HCT116 (cell line): ENCODE measurements around the gene ESYT3. TPM values are rescaled to one million over a fixed set of nuclear protein-coding genes. Genes with fewer than 3 reads are reported as not detected.

Experiments used
- ATAC-seq: fragments of 200-7000 bp; cut with Tn5 transposase; 2 replicates; pipeline ENCODE4 v1.9.1; 2020; ENCODE audit warnings: mild to moderate bottlenecking, moderate library complexity
- BruUV-seq: library from RNA; stranded (reverse); fragments of 400-500 nt; replicated peaks from 2 replicates; lab custom pipeline; 2021; lab: Mats Ljungman, UMichigan
- CTCF ChIA-PET: fragments of 300-600 bp; sonication (Branson Sonifier 250); formaldehyde crosslinking; loops from one replicate; lab custom pipeline; 2021; ENCODE audit warnings: antibody characterized with exemption; lab: Charles Lee
- POLR2A ChIA-PET: fragments of 300-600, 350-600 bp; sonication (Branson Sonifier 250); formaldehyde crosslinking; loops from one replicate; lab custom pipeline; 2021; ENCODE audit warnings: antibody characterized with exemption; lab: Charles Lee
- RAD21 ChIA-PET, 2 experiments: fragments of 300-600 bp; sonication (Branson Sonifier 250); formaldehyde crosslinking; loops; one replicate each; lab custom pipeline; 2023; ENCODE audit warnings: low total read pairs in 2 of 2; ENCODE audit not compliant: uncharacterized antibody in 2 of 2, unreplicated experiment in 2 of 2, low non-redundant PET in 1 of 2; lab: Charles Lee
- DNase-seq: peaks from one replicate; pipeline ENCODE4 v3.0.0-alpha.2; 2010; ENCODE audit warnings: low read depth, low spot score
- H2AFZ ChIP-seq: fragments of 200-600 bp; shearing (Covaris generic), sonication (generic); 2 replicates; pipeline ENCODE4 v1.6.1; 2017; ENCODE audit warnings: low read depth, mixed run types, mixed read lengths, antibody characterized with exemption, low read length; ENCODE audit not compliant: poor library complexity, severe bottlenecking
- H3K27ac ChIP-seq: 2 replicates; pipeline ENCODE4 v1.5.1; 2012; ENCODE audit warnings: low read depth, low read length
- H3K27me3 ChIP-seq: fragments of 200-600 bp; sonication (generic); 2 replicates; pipeline ENCODE4 v1.6.1; 2016; ENCODE audit warnings: mixed run types, low read length, mixed read lengths; ENCODE audit not compliant: insufficient read depth
- H3K36me3 ChIP-seq, 2 experiments: fragments of 200-500 bp in 1 of 2; fragments of 200-600 bp in 1 of 2; sonication (Bioruptor generic) in 1 of 2; sonication (generic) in 1 of 2; 2 replicates each; pipeline versions ENCODE4 v1.5.1 to v1.6.1; 2014 to 2016; ENCODE audit warnings: low read length in 2 of 2, inconsistent platforms in 1 of 2, mixed read lengths in 1 of 2, mixed run types in 1 of 2; ENCODE audit not compliant: insufficient read depth in 2 of 2, control insufficient read depth in 1 of 2
- H3K4me1 ChIP-seq, 2 experiments: fragments of 200-600 bp in 1 of 2; sonication (generic) in 1 of 2; 2 replicates each; pipeline versions ENCODE4 v1.5.1 to v1.6.1; 2012 to 2017; ENCODE audit warnings: low read length in 2 of 2, inconsistent platforms in 1 of 2, mild to moderate bottlenecking in 1 of 2, mixed read lengths in 1 of 2, mixed run types in 1 of 2, moderate library complexity in 1 of 2; ENCODE audit not compliant: insufficient read depth in 2 of 2, control insufficient read depth in 1 of 2
- H3K4me2 ChIP-seq: fragments of 200-600 bp; sonication (generic); 2 replicates; pipeline ENCODE4 v1.6.1; 2017; ENCODE audit warnings: mixed run types, low read length, mixed read lengths
- H3K4me3 ChIP-seq, 2 experiments: fragments of 200-600 bp in 1 of 2; sonication (generic) in 1 of 2; replicated peaks in 1 of 2; 2 replicates each; pipeline ENCODE4 v1.5.1; 2011 to 2016; ENCODE audit warnings: low read length in 2 of 2, control low read depth in 1 of 2, low read depth in 1 of 2, mild to moderate bottlenecking in 1 of 2, mixed read lengths in 1 of 2, mixed run types in 1 of 2
- H3K79me2 ChIP-seq: fragments of 200-600 bp; sonication (generic); 2 replicates; pipeline ENCODE4 v1.6.1; 2017; ENCODE audit warnings: mild to moderate bottlenecking, mixed run types, low read length, moderate library complexity, mixed read lengths; ENCODE audit not compliant: insufficient read depth
- H3K9ac ChIP-seq: fragments of 200-600 bp; sonication (generic); 2 replicates; pipeline ENCODE4 v1.6.1; 2016; ENCODE audit warnings: low read length, mixed read lengths
- H3K9me2 ChIP-seq: fragments of 200-600 bp; sonication (generic), shearing (Covaris generic); 2 replicates; pipeline ENCODE4 v1.6.1; 2017; ENCODE audit warnings: mixed run types, mild to moderate bottlenecking, moderate library complexity; ENCODE audit not compliant: insufficient read depth
- H3K9me3 ChIP-seq, 2 experiments: fragments of 200-500 bp in 1 of 2; fragments of 200-600 bp in 1 of 2; sonication (Bioruptor generic) in 1 of 2; sonication (generic) in 1 of 2; 2 replicates each; pipeline ENCODE4 v1.6.1; 2014 to 2017; ENCODE audit warnings: low read length in 2 of 2, mixed read lengths in 2 of 2, inconsistent platforms in 1 of 2, low read depth in 1 of 2, mild to moderate bottlenecking in 1 of 2, mixed run types in 1 of 2, moderate library complexity in 1 of 2; ENCODE audit not compliant: control insufficient read depth in 1 of 2, insufficient read depth in 1 of 2
- H4K20me1 ChIP-seq: fragments of 200-600 bp; sonication (generic), shearing (Covaris generic); 2 replicates; pipeline ENCODE4 v1.6.1; 2017; ENCODE audit warnings: mixed run types, mild to moderate bottlenecking, moderate library complexity; ENCODE audit not compliant: insufficient read depth
- CEBPB ChIP-seq: IDR thresholded peaks from 2 replicates; pipeline ENCODE4 v1.6.1; 2012; ENCODE audit warnings: low read depth
- EGR1 ChIP-seq: IDR thresholded peaks from 2 replicates; pipeline ENCODE4 v1.6.1; 2012; ENCODE audit warnings: low read depth
- EZH2 ChIP-seq: fragments of 200-600 bp; sonication (generic); IDR thresholded peaks from 2 replicates; pipeline ENCODE4 v1.6.1; 2017; ENCODE audit warnings: antibody characterized with exemption, mixed run types
- EZH2phosphoT487 ChIP-seq: fragments of 200-600 bp; IDR thresholded peaks from 2 replicates; pipeline ENCODE4 v1.6.1; 2018; ENCODE audit warnings: antibody characterized with exemption, borderline replicate concordance
- FOSL1 ChIP-seq: IDR thresholded peaks from 2 replicates; pipeline ENCODE4 v1.6.1; 2012; ENCODE audit warnings: low read depth
- MAX ChIP-seq: IDR thresholded peaks from 2 replicates; pipeline ENCODE4 v1.6.1; 2012
- SRF ChIP-seq: IDR thresholded peaks from 2 replicates; pipeline ENCODE4 v1.6.1; 2012; ENCODE audit warnings: low read depth
- YY1 ChIP-seq: IDR thresholded peaks from 2 replicates; pipeline ENCODE4 v1.6.1; 2011; ENCODE audit warnings: low read length, low read depth, moderate library complexity, mild to moderate bottlenecking; ENCODE audit not compliant: insufficient replicate concordance; ENCODE audit errors: extremely low read depth
- intact Hi-C: fragments of 100-400 bp; cut with micrococcal nuclease; formaldehyde crosslinking; loops from 2 replicates; pipeline ENCODE4 v1.10.0; 2022
- total RNA-seq: library from RNA; stranded (reverse); gene quantifications from one replicate; pipeline ENCODE4 v1.2.1, GENCODE V29; 2021; ENCODE audit not compliant: unreplicated experiment
- TF ChIP-seq, protein P1 (sequence below): IDR thresholded peaks from 2 replicates; pipeline ENCODE4 v1.6.1; 2012
- TF ChIP-seq, protein P2 (sequence below): IDR thresholded peaks from 2 replicates; pipeline ENCODE4 v1.6.1; 2012; ENCODE audit warnings: low read depth

The ESYT3 gene
- total RNA-seq, 1 experiment from 2014 or later = 0.05 TPM

DNA sequence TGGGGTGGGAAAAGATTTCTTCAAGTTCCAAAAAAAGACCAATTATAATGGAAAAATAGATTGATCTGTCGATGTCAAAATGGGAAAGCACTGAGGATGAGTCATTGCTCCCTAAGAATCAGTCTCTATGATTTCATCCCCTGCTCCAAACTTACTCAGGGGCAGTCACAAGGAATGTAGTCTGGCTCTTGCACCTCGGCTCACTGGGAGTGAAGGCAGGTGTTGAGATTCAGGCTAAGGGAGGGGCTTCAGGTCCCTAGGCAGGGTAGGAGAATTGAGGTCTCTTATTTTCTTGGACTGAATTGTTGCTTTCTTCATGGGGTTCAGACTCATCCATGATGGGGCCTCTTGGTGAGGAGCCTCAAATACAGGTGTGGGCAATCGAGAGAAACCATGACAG lies 14.2 kb downstream of the ESYT3 start:
- no peaks in the 10 kb centered on the region for H3K36me3 ChIP-seq
- H3K4me2 ChIP-seq = no peak overlapping the region
- DNase-seq (no peak), ATAC-seq (no peak)
- H4K20me1 ChIP-seq = no peaks in the 10 kb centered on the region
- CTCF ChIA-PET = interaction anchor here (1.2 kb wide), 1 partner anchor 31 kb away, joined by 4 read pairs; no protein-coding TSS in a partner anchor
- H3K79me2 ChIP-seq = no peaks in the 10 kb centered on the region
- H3K27me3 ChIP-seq = no peaks in the 10 kb centered on the region
- POLR2A ChIA-PET = no interaction called here
- H3K4me1 ChIP-seq = no peaks in the 10 kb centered on the region
- TF ChIP-seq SRF (no peak), FOSL1 (no peak), YY1 (no peak), CEBPB (no peak), EZH2 (no peak), MAX (no peak), EZH2phosphoT487 (no peak), EGR1 (no peak)
- TF ChIP-seq, protein P1, sequence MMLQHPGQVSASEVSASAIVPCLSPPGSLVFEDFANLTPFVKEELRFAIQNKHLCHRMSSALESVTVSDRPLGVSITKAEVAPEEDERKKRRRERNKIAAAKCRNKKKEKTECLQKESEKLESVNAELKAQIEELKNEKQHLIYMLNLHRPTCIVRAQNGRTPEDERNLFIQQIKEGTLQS = no peak
- TF ChIP-seq, protein P2, sequence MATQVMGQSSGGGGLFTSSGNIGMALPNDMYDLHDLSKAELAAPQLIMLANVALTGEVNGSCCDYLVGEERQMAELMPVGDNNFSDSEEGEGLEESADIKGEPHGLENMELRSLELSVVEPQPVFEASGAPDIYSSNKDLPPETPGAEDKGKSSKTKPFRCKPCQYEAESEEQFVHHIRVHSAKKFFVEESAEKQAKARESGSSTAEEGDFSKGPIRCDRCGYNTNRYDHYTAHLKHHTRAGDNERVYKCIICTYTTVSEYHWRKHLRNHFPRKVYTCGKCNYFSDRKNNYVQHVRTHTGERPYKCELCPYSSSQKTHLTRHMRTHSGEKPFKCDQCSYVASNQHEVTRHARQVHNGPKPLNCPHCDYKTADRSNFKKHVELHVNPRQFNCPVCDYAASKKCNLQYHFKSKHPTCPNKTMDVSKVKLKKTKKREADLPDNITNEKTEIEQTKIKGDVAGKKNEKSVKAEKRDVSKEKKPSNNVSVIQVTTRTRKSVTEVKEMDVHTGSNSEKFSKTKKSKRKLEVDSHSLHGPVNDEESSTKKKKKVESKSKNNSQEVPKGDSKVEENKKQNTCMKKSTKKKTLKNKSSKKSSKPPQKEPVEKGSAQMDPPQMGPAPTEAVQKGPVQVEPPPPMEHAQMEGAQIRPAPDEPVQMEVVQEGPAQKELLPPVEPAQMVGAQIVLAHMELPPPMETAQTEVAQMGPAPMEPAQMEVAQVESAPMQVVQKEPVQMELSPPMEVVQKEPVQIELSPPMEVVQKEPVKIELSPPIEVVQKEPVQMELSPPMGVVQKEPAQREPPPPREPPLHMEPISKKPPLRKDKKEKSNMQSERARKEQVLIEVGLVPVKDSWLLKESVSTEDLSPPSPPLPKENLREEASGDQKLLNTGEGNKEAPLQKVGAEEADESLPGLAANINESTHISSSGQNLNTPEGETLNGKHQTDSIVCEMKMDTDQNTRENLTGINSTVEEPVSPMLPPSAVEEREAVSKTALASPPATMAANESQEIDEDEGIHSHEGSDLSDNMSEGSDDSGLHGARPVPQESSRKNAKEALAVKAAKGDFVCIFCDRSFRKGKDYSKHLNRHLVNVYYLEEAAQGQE = no peak
- no peaks in the 10 kb centered on the region for H3K9me2 ChIP-seq
- no peaks in the 10 kb centered on the region for H3K9me3 ChIP-seq
- H3K9ac ChIP-seq = no peak overlapping the region
- H3K4me3 ChIP-seq = no peak overlapping the region
- intact Hi-C loops = no loop called here
- H2AFZ ChIP-seq = no peak overlapping the region
- no peak overlapping the region for H3K27ac ChIP-seq
- no TSS peak for BruUV-seq
- RAD21 ChIA-PET = no interaction called here
